Pons (tissue), 1 donor: ENCODE results near the gene ZNF534.
"Not testable (repeated sequence)": the region's sequence is repeated elsewhere in the genome, so short reads cannot be mapped to it uniquely, and the experiment has no call there.

Source experiments
- DNase-seq: peaks from one replicate; pipeline ENCODE4 v3.0.0-alpha.2; 2016; ENCODE audit warnings: low spot score

Gene ZNF534

DNA sequence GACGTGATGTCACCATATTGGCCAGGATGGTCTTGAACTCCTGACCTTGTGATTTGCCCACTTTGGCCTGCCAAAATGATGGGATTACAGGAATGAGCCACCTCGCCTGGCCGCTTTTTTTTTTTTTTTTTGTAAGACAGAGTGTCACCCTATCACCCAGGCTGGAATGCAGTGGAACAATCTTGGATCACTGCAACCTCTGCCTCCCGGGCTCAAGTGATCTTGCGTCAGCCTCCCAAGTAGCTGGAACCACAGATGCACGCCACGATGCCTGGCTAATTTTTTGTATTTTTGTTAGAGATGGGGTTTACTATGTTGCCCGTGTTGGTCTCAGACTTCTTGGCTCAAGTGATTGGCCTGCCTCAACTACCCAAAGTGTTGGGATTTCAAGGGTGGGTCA lies 69.6 kb downstream of the ZNF534 start:
- DNase-seq: no peak

- DNase-seq: not testable (repeated sequence)
These were observed 71.5 kb downstream of the ZNF534 start for GRCh38 chr19:52500474-52500873.

- not testable (repeated sequence) for DNase-seq
These were observed 72.0 kb downstream of the ZNF534 start for GRCh38 chr19:52500991-52501390.
